HG03108 (cell line): Measurements from ENCODE around the gene HCAR2.
"Not testable (repeated sequence)": the region's sequence is repeated elsewhere in the genome, so short reads cannot be mapped to it uniquely, and the experiment has no call there.

ENCODE experiments used
- ATAC-seq: cut with Tn5 transposase; IDR thresholded peaks from one replicate; pipeline ENCODE4 v1.9.1; 2021; ENCODE audit warnings: moderate library complexity; ENCODE audit not compliant: unreplicated experiment

The HCAR2 gene

GRCh38 chr12:122669397-122670070, 33.6 kb downstream of the HCAR2 start:
- ATAC-seq = no peak

GRCh38 chr12:122668268-122668667, 34.9 kb downstream of the HCAR2 start:
- no peak for ATAC-seq

- ATAC-seq = no peak
Measured at GRCh38 chr12:122665759-122666158, 37.4 kb downstream of the HCAR2 start.

- no peak for ATAC-seq
Measured at GRCh38 chr12:122665349-122665748, 37.8 kb downstream of the HCAR2 start.

- no peak for ATAC-seq
Measured at GRCh38 chr12:122661938-122662337, 41.2 kb downstream of the HCAR2 start.

GRCh38 chr12:122661246-122661645, 41.9 kb downstream of the HCAR2 start:
- no peak for ATAC-seq

- no peak for ATAC-seq
Measured at GRCh38 chr12:122659579-122659978, 43.6 kb downstream of the HCAR2 start.

GRCh38 chr12:122656298-122656697, 46.9 kb downstream of the HCAR2 start:
- ATAC-seq = no peak

- not testable (repeated sequence) for ATAC-seq
Measured at GRCh38 chr12:122653291-122653690, 49.9 kb downstream of the HCAR2 start.

- ATAC-seq = no peak
Measured at GRCh38 chr12:122651520-122652224, 51.5 kb downstream of the HCAR2 start.
